ENCODE measurements around the gene TEX35. TPM values are rescaled to one million over a fixed set of nuclear protein-coding genes. Genes with fewer than 3 reads are reported as not detected.

Gene TEX35
- total and polyA plus RNA-seq, 12 donors: 0.03 to 0.56 (median 0.09) TPM; not detected in 9

DNA sequence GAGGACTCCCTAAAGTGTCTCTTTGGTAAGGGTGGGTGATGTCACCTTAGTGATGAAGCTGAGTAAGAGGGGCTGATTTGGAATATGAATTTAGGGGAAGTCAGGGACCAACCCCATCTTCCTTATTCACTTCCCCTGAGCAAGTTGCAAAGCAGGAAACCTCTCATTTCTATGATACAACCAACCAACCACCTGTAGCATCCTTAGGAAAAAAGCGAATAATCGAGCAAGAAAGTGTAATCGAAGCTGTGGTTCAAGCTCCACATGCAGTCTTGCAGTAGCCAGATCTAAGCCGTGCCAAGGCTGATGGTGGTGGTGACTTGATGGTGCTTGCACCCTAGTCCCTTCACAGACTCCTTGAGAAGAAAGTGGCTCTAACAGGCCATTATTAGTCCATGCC is 3.2 kb downstream of the TEX35 start:
- H3K27ac ChIP-seq: no peak overlapping the region
- DNase-seq: no peak
- intact Hi-C loops (cut with DNase I): no loop called here
- TF ChIP-seq, protein P1, sequence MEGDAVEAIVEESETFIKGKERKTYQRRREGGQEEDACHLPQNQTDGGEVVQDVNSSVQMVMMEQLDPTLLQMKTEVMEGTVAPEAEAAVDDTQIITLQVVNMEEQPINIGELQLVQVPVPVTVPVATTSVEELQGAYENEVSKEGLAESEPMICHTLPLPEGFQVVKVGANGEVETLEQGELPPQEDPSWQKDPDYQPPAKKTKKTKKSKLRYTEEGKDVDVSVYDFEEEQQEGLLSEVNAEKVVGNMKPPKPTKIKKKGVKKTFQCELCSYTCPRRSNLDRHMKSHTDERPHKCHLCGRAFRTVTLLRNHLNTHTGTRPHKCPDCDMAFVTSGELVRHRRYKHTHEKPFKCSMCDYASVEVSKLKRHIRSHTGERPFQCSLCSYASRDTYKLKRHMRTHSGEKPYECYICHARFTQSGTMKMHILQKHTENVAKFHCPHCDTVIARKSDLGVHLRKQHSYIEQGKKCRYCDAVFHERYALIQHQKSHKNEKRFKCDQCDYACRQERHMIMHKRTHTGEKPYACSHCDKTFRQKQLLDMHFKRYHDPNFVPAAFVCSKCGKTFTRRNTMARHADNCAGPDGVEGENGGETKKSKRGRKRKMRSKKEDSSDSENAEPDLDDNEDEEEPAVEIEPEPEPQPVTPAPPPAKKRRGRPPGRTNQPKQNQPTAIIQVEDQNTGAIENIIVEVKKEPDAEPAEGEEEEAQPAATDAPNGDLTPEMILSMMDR (IDR thresholded peaks at IDR 0.05): no peak
- WGBS, 2 donors: 95 to 96% methylated on average over 4 of the region's 4 CpGs
- ATAC-seq: no peak
- H3K4me3 ChIP-seq: no peak overlapping the region
- H3K36me3 ChIP-seq: no peaks in the 10 kb centered on the region
- H3K4me1 ChIP-seq: peaks cover 0 to 13% (median 7%) of the 10 kb centered on the region in 9 donors
- H3K9me3 ChIP-seq: no peaks in the 10 kb centered on the region
- no peaks in the 10 kb centered on the region for H3K27me3 ChIP-seq

DNA sequence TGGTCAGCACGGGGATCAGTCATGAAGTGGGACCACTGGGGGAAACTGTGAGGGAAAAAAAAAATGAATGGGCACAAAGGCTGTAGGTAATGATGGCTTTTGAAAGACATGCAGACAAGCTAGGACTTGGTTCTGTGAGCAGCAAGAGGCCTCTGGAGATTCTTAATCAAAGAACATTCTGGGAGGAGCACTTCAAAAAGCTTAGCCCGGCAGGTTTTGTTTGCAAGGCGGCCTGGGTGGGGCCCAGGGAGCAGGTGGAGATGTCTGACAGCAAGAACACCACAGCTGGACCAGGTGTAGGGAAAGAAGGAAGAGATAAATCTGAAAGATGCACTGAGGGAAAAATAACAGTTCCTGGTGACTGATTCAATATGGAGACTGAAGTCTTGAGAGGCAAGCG is 6.0 kb downstream of the TEX35 start:
- no peak overlapping the region for H3K4me3 ChIP-seq
- no peaks in the 10 kb centered on the region for H3K27me3 ChIP-seq
- TF ChIP-seq, protein P1 (IDR thresholded peaks at IDR 0.05): no peak
- ATAC-seq (no peak), DNase-seq (no peak)
- 83 to 89% methylated on average over 4 of the region's 4 CpGs for WGBS, 2 donors
- peaks cover 0 to 2% (median 0%) of the 10 kb centered on the region in 9 donors for H3K4me1 ChIP-seq
- no peaks in the 10 kb centered on the region for H3K9me3 ChIP-seq
- intact Hi-C loops (cut with DNase I): no loop called here
- no peaks in the 10 kb centered on the region for H3K36me3 ChIP-seq
- H3K27ac ChIP-seq: no peak overlapping the region

DNA sequence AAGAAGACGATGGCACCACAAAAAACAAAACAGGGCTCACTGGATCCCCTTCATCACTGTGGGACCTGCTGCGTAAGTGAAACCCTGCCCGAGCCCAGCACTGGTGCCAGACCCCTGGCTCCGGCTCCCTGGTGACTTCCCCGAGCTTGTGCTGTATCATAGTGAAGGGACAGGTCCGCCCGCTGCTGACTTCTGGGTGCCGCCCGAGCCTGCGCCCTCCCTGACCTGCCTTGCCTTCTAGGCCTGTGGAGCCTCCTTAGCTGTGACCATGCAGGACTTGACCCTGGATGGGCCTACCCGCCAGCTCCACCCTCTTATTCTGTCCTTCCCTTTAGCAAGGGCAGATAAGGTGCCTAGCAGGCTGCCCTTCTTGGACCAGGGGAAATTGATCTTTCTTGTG is 7.9 kb downstream of the TEX35 start:
- ATAC-seq (peak in 1 of 8 donors; percentile 28), DNase-seq (no peak)
- Histone ChIP-seq H3K4me3 (no peak overlapping the region), H3K9me3 (peaks cover 0 to 6% (median 0%) of the 10 kb centered on the region in 11 donors), H3K27me3 (no peaks in the 10 kb centered on the region), H3K36me3 (no peaks in the 10 kb centered on the region), H3K27ac (no peak overlapping the region), H3K4me1 (no peaks in the 10 kb centered on the region)
- WGBS, 2 donors: 95% methylated on average over 11 of the region's 11 CpGs
- intact Hi-C loops (cut with DNase I): no loop called here
- TF ChIP-seq, protein P1 (IDR thresholded peaks at IDR 0.05): no peak

DNA sequence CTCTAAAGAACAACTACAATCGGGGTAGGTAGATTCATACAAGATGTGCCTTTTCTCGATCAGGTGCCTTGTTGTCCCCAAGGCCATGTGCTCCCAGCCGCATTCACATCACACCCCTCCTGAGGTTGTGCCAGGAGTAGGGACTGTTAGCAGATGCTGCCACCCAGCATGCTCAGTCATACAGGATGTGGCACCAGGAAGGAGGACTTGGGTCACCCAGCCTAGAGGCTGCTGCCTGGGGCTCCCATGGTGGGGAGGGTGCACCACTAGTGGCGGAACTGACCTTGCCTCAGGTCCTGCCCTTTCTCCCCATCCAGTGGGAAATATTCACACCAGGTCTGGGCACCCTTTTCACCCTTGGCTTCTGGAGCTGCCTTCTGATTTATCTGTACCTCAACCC is 8.3 kb downstream of the TEX35 start:
- peaks cover 0 to 6% (median 0%) of the 10 kb centered on the region in 11 donors for H3K9me3 ChIP-seq
- H3K4me1 ChIP-seq: no peaks in the 10 kb centered on the region
- intact Hi-C loops (cut with DNase I): no loop called here
- TF ChIP-seq, protein P1 (IDR thresholded peaks at IDR 0.05): no peak
- no peaks in the 10 kb centered on the region for H3K27me3 ChIP-seq
- no peaks in the 10 kb centered on the region for H3K36me3 ChIP-seq
- WGBS, 2 donors: 97 to 98% methylated on average over 4 of the region's 4 CpGs
- DNase-seq (no peak), ATAC-seq (no peak)
- H3K4me3 ChIP-seq: no peak overlapping the region
- H3K27ac ChIP-seq: no peak overlapping the region

Data from heart right ventricle (tissue), 16 donors.